Mucosa of stomach (tissue), 1 donor: Measurements from ENCODE around the gene CAMK2A.
"Not testable (repeated sequence)": the region's sequence is repeated elsewhere in the genome, so short reads cannot be mapped to it uniquely, and the experiment has no call there.

Experiments
- H3K27me3 ChIP-seq: one replicate; pipeline ENCODE4 v1.7.0; 2013; ENCODE audit warnings: mild to moderate bottlenecking, low read length; ENCODE audit not compliant: control insufficient read depth, insufficient read depth
- H3K36me3 ChIP-seq: one replicate; pipeline ENCODE4 v1.7.0; 2013; ENCODE audit warnings: low read length; ENCODE audit not compliant: control insufficient read depth, insufficient read depth
- H3K4me1 ChIP-seq: one replicate; pipeline ENCODE4 v1.7.0; 2013; ENCODE audit warnings: mild to moderate bottlenecking, low read length; ENCODE audit not compliant: control insufficient read depth, insufficient read depth
- H3K4me3 ChIP-seq: one replicate; pipeline ENCODE4 v1.7.0; 2013; ENCODE audit warnings: low read length
- H3K9ac ChIP-seq: one replicate; pipeline ENCODE4 v1.7.0; 2013; ENCODE audit warnings: mild to moderate bottlenecking, low read length, moderate library complexity
- H3K9me3 ChIP-seq: one replicate; pipeline ENCODE4 v1.7.0; 2013; ENCODE audit warnings: mild to moderate bottlenecking, low read length, moderate library complexity; ENCODE audit not compliant: control insufficient read depth
- donor health status: Pancreatic carcinoma.

The CAMK2A gene

GRCh38 chr5:150233706-150234105, 55.9 kb downstream of the CAMK2A start:
- not testable (repeated sequence) for H3K36me3 ChIP-seq, H3K9ac ChIP-seq, H3K4me3 ChIP-seq, H3K27me3 ChIP-seq, H3K4me1 ChIP-seq, H3K9me3 ChIP-seq

- Histone ChIP-seq H3K9me3 (no peaks in the 10 kb centered on the region), H3K4me3 (no peak overlapping the region), H3K9ac (no peak overlapping the region), H3K4me1 (no peaks in the 10 kb centered on the region), H3K27me3 (no peaks in the 10 kb centered on the region), H3K36me3 (no peaks in the 10 kb centered on the region)
These were observed 58.7 kb downstream of the CAMK2A start for GRCh38 chr5:150230842-150231241.

GRCh38 chr5:150229571-150229970, 60.0 kb downstream of the CAMK2A start:
- H3K36me3 ChIP-seq, result no peaks in the 10 kb centered on the region
- H3K4me1 ChIP-seq, result no peaks in the 10 kb centered on the region
- H3K9ac ChIP-seq, result no peak overlapping the region

GRCh38 chr5:150227606-150228273, 61.8 kb downstream of the CAMK2A start:
- H3K4me3 ChIP-seq, result no peak overlapping the region
- H3K4me1 ChIP-seq, result no peaks in the 10 kb centered on the region
- no peaks in the 10 kb centered on the region for H3K9me3 ChIP-seq
- H3K27me3 ChIP-seq, result no peaks in the 10 kb centered on the region
- no peaks in the 10 kb centered on the region for H3K36me3 ChIP-seq
- no peak overlapping the region for H3K9ac ChIP-seq

More at GRCh38 chr5:150229571-150229970, 60.0 kb downstream of the CAMK2A start:
- H3K4me3 ChIP-seq, result no peak overlapping the region
- no peaks in the 10 kb centered on the region for H3K27me3 ChIP-seq
- H3K9me3 ChIP-seq, result no peaks in the 10 kb centered on the region

- Histone ChIP-seq H3K4me3 (no peak overlapping the region), H3K9ac (no peak overlapping the region), H3K4me1 (no peaks in the 10 kb centered on the region), H3K9me3 (no peaks in the 10 kb centered on the region), H3K36me3 (no peaks in the 10 kb centered on the region), H3K27me3 (no peaks in the 10 kb centered on the region)
These were observed 62.5 kb downstream of the CAMK2A start for GRCh38 chr5:150227036-150227435.

- H3K9ac ChIP-seq, result no peak overlapping the region
- H3K9me3 ChIP-seq, result no peaks in the 10 kb centered on the region
- no peaks in the 10 kb centered on the region for H3K27me3 ChIP-seq
- H3K4me1 ChIP-seq, result no peaks in the 10 kb centered on the region
- no peak overlapping the region for H3K4me3 ChIP-seq
- H3K36me3 ChIP-seq, result no peaks in the 10 kb centered on the region
These were observed 65.0 kb downstream of the CAMK2A start for GRCh38 chr5:150224483-150225027.

GRCh38 chr5:150223474-150223873, 66.1 kb downstream of the CAMK2A start:
- Histone ChIP-seq H3K27me3 (no peaks in the 10 kb centered on the region), H3K4me1 (no peaks in the 10 kb centered on the region), H3K9ac (no peak overlapping the region), H3K4me3 (no peak overlapping the region), H3K9me3 (no peaks in the 10 kb centered on the region), H3K36me3 (no peaks in the 10 kb centered on the region)

- H3K9me3 ChIP-seq, result no peaks in the 10 kb centered on the region
- H3K4me1 ChIP-seq, result peaks cover 1% of the 10 kb centered on the region
- no peaks in the 10 kb centered on the region for H3K27me3 ChIP-seq
- no peak overlapping the region for H3K9ac ChIP-seq
- no peak overlapping the region for H3K4me3 ChIP-seq
- H3K36me3 ChIP-seq, result no peaks in the 10 kb centered on the region
These were observed 66.7 kb downstream of the CAMK2A start for GRCh38 chr5:150222906-150223305.

GRCh38 chr5:150221471-150221870, 68.1 kb downstream of the CAMK2A start:
- H3K36me3 ChIP-seq, result no peaks in the 10 kb centered on the region
- no peak overlapping the region for H3K4me3 ChIP-seq
- H3K4me1 ChIP-seq, result peaks cover 16% of the 10 kb centered on the region
- H3K27me3 ChIP-seq, result no peaks in the 10 kb centered on the region
- no peaks in the 10 kb centered on the region for H3K9me3 ChIP-seq
- no peak overlapping the region for H3K9ac ChIP-seq

GRCh38 chr5:150219861-150220260, 69.7 kb downstream of the CAMK2A start:
- Histone ChIP-seq H3K4me3 (no peak overlapping the region), H3K9me3 (no peaks in the 10 kb centered on the region), H3K9ac (no peak overlapping the region)

GRCh38 chr5:150219142-150219541, 70.4 kb downstream of the CAMK2A start:
- Histone ChIP-seq H3K4me3 (no peak overlapping the region), H3K36me3 (no peaks in the 10 kb centered on the region)

More at GRCh38 chr5:150219861-150220260, 69.7 kb downstream of the CAMK2A start:
- Histone ChIP-seq H3K27me3 (no peaks in the 10 kb centered on the region), H3K4me1 (peaks cover 31% of the 10 kb centered on the region), H3K36me3 (no peaks in the 10 kb centered on the region)

GRCh38 chr5:150218693-150219035, 70.9 kb downstream of the CAMK2A start:
- Histone ChIP-seq H3K9me3 (no peaks in the 10 kb centered on the region), H3K27me3 (no peaks in the 10 kb centered on the region), H3K4me3 (no peak overlapping the region), H3K36me3 (no peaks in the 10 kb centered on the region), H3K4me1 (peaks cover 34% of the 10 kb centered on the region), H3K9ac (no peak overlapping the region)

More at GRCh38 chr5:150219142-150219541, 70.4 kb downstream of the CAMK2A start:
- peaks cover 31% of the 10 kb centered on the region for H3K4me1 ChIP-seq
- no peak overlapping the region for H3K9ac ChIP-seq
- no peaks in the 10 kb centered on the region for H3K9me3 ChIP-seq
- no peaks in the 10 kb centered on the region for H3K27me3 ChIP-seq
